Mammary epithelial cell (primary cell): Measurements from ENCODE around the gene TPBGL.

Experiments used
- EZH2 ChIP-seq: IDR thresholded peaks from 2 replicates; pipeline ENCODE4 v1.6.1; 2012; ENCODE audit warnings: low read length, inconsistent platforms, borderline replicate concordance
- TF ChIP-seq, protein P1 (sequence below), 2 donors: IDR thresholded peaks in 1 of 2; conservative IDR thresholded peaks in 1 of 2; 2 replicates each; pipeline ENCODE4 v1.5.1; 2011 to 2012; ENCODE audit warnings: inconsistent platforms in 2 of 2, low read length in 2 of 2, mild to moderate bottlenecking in 2 of 2, control low read depth in 1 of 2, low read depth in 1 of 2; ENCODE audit not compliant: insufficient read depth in 1 of 2; ENCODE audit errors: extremely low read depth in 1 of 2

DNA sequence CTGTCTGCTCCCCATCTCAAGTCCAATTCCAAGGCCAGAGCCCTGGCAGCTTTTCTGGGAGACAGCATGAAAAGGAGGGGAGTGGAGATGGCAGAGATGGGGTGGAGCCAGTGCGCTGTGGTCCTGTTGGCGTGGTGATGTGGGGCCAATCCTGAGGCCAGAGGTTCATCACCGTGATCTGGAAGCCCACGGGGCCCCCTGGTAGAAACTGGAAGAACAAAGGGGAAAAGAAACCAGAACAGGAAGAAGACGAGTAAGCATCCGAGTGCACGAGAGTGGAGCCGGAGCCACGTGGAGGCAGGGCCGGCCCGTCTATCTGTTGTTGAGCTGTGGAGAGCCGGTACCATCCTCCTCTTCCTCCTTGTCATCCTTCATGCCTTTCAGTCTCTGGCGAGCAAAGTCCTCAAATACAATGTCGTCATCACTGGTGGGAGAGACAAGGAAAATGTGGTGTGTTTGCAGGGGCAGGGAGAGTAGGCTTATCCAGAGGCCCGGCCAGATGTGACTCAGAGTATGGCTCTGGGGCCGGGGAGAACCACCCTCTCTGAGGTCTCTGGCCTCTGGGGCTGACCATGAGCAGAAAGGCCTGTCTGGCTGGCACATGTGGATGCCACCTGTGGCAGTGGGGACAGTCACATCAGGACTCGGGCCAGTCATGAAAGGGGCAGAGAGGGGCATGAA is 25.4 kb downstream of the TPBGL start:
- TF ChIP-seq, protein P1, sequence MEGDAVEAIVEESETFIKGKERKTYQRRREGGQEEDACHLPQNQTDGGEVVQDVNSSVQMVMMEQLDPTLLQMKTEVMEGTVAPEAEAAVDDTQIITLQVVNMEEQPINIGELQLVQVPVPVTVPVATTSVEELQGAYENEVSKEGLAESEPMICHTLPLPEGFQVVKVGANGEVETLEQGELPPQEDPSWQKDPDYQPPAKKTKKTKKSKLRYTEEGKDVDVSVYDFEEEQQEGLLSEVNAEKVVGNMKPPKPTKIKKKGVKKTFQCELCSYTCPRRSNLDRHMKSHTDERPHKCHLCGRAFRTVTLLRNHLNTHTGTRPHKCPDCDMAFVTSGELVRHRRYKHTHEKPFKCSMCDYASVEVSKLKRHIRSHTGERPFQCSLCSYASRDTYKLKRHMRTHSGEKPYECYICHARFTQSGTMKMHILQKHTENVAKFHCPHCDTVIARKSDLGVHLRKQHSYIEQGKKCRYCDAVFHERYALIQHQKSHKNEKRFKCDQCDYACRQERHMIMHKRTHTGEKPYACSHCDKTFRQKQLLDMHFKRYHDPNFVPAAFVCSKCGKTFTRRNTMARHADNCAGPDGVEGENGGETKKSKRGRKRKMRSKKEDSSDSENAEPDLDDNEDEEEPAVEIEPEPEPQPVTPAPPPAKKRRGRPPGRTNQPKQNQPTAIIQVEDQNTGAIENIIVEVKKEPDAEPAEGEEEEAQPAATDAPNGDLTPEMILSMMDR (conservative IDR thresholded peaks at IDR 0.05 in 1 of 2, IDR thresholded peaks at IDR 0.05 in 1 of 2; ENCODE audit: extremely low read depth in 1 of 2, insufficient read depth in 1 of 2, low read depth in 1 of 2, low read length in 2 of 2) = no peak
- no peak for TF ChIP-seq EZH2
